ENCODE data around the gene HS1BP3. TPM values are rescaled to one million over a fixed set of nuclear protein-coding genes. Genes with fewer than 3 reads are reported as not detected.

The HS1BP3 gene
- total and polyA plus RNA-seq, 2 of the 4 experiments (the other 2 are of a cell fraction) = 9.0 to 14.8 TPM

GRCh38 chr2:20637147-20637546 lies 13.8 kb downstream of the HS1BP3 start:
- no peak overlapping the region for H2AFZ ChIP-seq (replicated peaks; ENCODE audit: low read length, poor library complexity)
- DNase-seq (no peak), ATAC-seq (ENCODE audit: low read depth) (no peak)
- no peak overlapping the region for H3K4me2 ChIP-seq (ENCODE audit: low read depth, low read length)
- no peak overlapping the region for H4K8ac ChIP-seq (ENCODE audit: low read depth in 2 of 2, low read length in 2 of 2)
- H3K14ac ChIP-seq (replicated peaks; ENCODE audit: low read depth, low read length) = no peak overlapping the region
- ChIA-PET POLR2A (ENCODE audit: unreplicated experiment) (no interaction called here), CTCF (interaction anchor here (0.6 kb wide), 1 partner anchor 31 kb away, joined by 3 read pairs; no protein-coding TSS in a partner anchor)
- in situ Hi-C loops (cut with MboI; ENCODE audit: low sequenced_read_pairs) (no loop called here), dilution Hi-C loops (cut with HindIII; ENCODE audit: low sequenced_read_pairs, unreplicated experiment) (loop anchor here (25.0 kb wide), 1 partner anchor 250 kb away; no protein-coding TSS in a partner anchor), intact Hi-C loops (cut with micrococcal nuclease) (loop anchor here (5.0 kb wide), 1 partner anchor 130 kb away; no protein-coding TSS in a partner anchor)
- H3K79me1 ChIP-seq (ENCODE audit: low read depth in 1 of 2, low read length in 2 of 2) = peaks cover 0 to 12% of the 10 kb centered on the region in 2 experiments; a peak in 1 of 4 replicates
- no peak overlapping the region for H3K4me3 ChIP-seq (ENCODE audit: insufficient read depth, low read depth, low read length)
- H2BK20ac ChIP-seq (ENCODE audit: low read depth, low read length) = no peak overlapping the region
- H2AK9ac ChIP-seq (replicated peaks; ENCODE audit: low read depth, low read length, poor library complexity) = no peak overlapping the region
- no peak overlapping the region for H2BK5ac ChIP-seq (ENCODE audit: low read depth, low read length, poor library complexity, severe bottlenecking)
- H3K9me1 ChIP-seq (ENCODE audit: insufficient read depth, low read length) = 0 out of 2 replicates have a peak, but pooled peaks cover 3% of the 10 kb centered on the region
- TF ChIP-seq USF2 (IDR thresholded peaks at IDR 0.05; ENCODE audit: low read depth, low read length) (no peak), BHLHE40 (IDR thresholded peaks at IDR 0.05; ENCODE audit: low read depth, low read length) (no peak), CEBPB (IDR thresholded peaks at IDR 0.05; ENCODE audit: low read depth, low read length) (no peak), MAFK (IDR thresholded peaks at IDR 0.05; ENCODE audit: low read depth, low read length) (no peak)
- no peak overlapping the region for H2BK15ac ChIP-seq (ENCODE audit: low read depth, low read length)
- H3K9me3 ChIP-seq (ENCODE audit: control insufficient read depth, insufficient read depth, low read length) = no peaks in the 10 kb centered on the region
- BruUV-seq (replicated peaks) = no TSS peak
- H3K56ac ChIP-seq (ENCODE audit: extremely low read depth, insufficient read depth, low read length) = no peak overlapping the region
- no peak overlapping the region for H3K4ac ChIP-seq (ENCODE audit: low read depth, low read length)
- no CpG with 5 or more reads among the region's 13 CpGs for WGBS, 2 experiments (ENCODE audit: extremely low coverage in 2 of 2, insufficient read length in 1 of 2)
- H2AK5ac ChIP-seq (ENCODE audit: low read depth, low read length) = no peak overlapping the region
- H3K23ac ChIP-seq (ENCODE audit: low read depth, low read length) = no peak overlapping the region
- H4K20me1 ChIP-seq (ENCODE audit: insufficient read depth, low read length) = peaks cover 9% of the 10 kb centered on the region
- H3K27ac ChIP-seq (ENCODE audit: insufficient read depth, low read length) = no peak overlapping the region
- no peak overlapping the region for H2BK120ac ChIP-seq (ENCODE audit: low read depth, low read length)
- no peak overlapping the region for H3K9ac ChIP-seq (ENCODE audit: low read depth, low read length)
- H4K5ac ChIP-seq (ENCODE audit: low read depth, low read length) = no peak overlapping the region
- no peak overlapping the region for H4K91ac ChIP-seq (ENCODE audit: insufficient read depth, low read depth, low read length)
- no peak overlapping the region for H3K18ac ChIP-seq (ENCODE audit: low read depth, low read length)
- H3K36me3 ChIP-seq (ENCODE audit: control insufficient read depth, insufficient read depth, low read length) = peaks cover 27% of the 10 kb centered on the region; the same call in 1 of the 2 replicates
- H3K27me3 ChIP-seq (ENCODE audit: control insufficient read depth, insufficient read depth, low read length) = no peaks in the 10 kb centered on the region
- peaks cover 11% of the 10 kb centered on the region for H3K4me1 ChIP-seq (ENCODE audit: control insufficient read depth, insufficient read depth, low read length)
